UCSD-AML1 (cell line): Measurements from ENCODE around the gene SLC23A3.

Experiments
- DNase-seq: peaks from one replicate; lab custom pipeline; 2025; ENCODE audit not compliant: unreplicated experiment; lab: John Stamatoyannopoulos, UW

The SLC23A3 gene

GRCh38 chr2:219116776-219117646, 52.8 kb downstream of the SLC23A3 start:
- DNase-seq: no peak

- no peak for DNase-seq
Measured at GRCh38 chr2:219112651-219113338, 57.0 kb downstream of the SLC23A3 start.

GRCh38 chr2:219112062-219112406, 57.8 kb downstream of the SLC23A3 start:
- DNase-seq: no peak
